Panc1 (cell line): ENCODE results near the gene AGPAT4.

ENCODE experiments used
- POLR2AphosphoS5 ChIP-seq: IDR thresholded peaks from 2 replicates; pipeline ENCODE4 v1.6.1; 2012; ENCODE audit warnings: mild to moderate bottlenecking, low read depth, low read length, moderate library complexity
- TF ChIP-seq, protein P1 (sequence below): fragments of 450-650 bp; IDR thresholded peaks from 2 replicates; pipeline ENCODE4 v1.5.1; 2017; ENCODE audit warnings: mild to moderate bottlenecking
- TF ChIP-seq, protein P2 (sequence below), 2 experiments: IDR thresholded peaks; 2 replicates each; pipeline ENCODE4 v1.6.1; 2011 to 2012; ENCODE audit warnings: low read depth in 2 of 2, control low read depth in 1 of 2, low read length in 1 of 2, mild to moderate bottlenecking in 1 of 2, moderate library complexity in 1 of 2; ENCODE audit not compliant: insufficient read depth in 1 of 2

DNA sequence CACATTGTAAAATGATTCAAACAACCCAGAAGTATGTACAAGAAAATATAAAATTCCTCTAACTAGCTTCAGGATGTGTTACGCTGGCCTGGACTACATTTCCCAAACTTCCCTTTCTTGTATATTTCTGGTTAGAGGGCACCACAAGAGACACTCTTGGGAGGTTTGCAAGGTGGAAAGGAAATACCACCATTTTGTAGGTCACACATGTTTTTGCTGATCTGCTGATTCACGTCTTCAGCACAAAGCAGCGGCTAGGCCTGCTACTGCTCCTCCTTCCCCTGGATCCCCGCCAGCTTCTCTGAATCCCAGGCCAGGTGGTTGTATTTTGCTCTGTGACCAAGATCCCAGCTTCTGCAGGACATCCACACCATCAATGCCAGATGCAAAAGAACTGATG is 104.2 kb downstream of the AGPAT4 start:
- TF ChIP-seq, protein P1, sequence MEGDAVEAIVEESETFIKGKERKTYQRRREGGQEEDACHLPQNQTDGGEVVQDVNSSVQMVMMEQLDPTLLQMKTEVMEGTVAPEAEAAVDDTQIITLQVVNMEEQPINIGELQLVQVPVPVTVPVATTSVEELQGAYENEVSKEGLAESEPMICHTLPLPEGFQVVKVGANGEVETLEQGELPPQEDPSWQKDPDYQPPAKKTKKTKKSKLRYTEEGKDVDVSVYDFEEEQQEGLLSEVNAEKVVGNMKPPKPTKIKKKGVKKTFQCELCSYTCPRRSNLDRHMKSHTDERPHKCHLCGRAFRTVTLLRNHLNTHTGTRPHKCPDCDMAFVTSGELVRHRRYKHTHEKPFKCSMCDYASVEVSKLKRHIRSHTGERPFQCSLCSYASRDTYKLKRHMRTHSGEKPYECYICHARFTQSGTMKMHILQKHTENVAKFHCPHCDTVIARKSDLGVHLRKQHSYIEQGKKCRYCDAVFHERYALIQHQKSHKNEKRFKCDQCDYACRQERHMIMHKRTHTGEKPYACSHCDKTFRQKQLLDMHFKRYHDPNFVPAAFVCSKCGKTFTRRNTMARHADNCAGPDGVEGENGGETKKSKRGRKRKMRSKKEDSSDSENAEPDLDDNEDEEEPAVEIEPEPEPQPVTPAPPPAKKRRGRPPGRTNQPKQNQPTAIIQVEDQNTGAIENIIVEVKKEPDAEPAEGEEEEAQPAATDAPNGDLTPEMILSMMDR: no peak
- no peak for TF ChIP-seq POLR2AphosphoS5
- TF ChIP-seq, protein P2, sequence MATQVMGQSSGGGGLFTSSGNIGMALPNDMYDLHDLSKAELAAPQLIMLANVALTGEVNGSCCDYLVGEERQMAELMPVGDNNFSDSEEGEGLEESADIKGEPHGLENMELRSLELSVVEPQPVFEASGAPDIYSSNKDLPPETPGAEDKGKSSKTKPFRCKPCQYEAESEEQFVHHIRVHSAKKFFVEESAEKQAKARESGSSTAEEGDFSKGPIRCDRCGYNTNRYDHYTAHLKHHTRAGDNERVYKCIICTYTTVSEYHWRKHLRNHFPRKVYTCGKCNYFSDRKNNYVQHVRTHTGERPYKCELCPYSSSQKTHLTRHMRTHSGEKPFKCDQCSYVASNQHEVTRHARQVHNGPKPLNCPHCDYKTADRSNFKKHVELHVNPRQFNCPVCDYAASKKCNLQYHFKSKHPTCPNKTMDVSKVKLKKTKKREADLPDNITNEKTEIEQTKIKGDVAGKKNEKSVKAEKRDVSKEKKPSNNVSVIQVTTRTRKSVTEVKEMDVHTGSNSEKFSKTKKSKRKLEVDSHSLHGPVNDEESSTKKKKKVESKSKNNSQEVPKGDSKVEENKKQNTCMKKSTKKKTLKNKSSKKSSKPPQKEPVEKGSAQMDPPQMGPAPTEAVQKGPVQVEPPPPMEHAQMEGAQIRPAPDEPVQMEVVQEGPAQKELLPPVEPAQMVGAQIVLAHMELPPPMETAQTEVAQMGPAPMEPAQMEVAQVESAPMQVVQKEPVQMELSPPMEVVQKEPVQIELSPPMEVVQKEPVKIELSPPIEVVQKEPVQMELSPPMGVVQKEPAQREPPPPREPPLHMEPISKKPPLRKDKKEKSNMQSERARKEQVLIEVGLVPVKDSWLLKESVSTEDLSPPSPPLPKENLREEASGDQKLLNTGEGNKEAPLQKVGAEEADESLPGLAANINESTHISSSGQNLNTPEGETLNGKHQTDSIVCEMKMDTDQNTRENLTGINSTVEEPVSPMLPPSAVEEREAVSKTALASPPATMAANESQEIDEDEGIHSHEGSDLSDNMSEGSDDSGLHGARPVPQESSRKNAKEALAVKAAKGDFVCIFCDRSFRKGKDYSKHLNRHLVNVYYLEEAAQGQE (IDR thresholded peaks at IDR 0.05; ENCODE audit: insufficient read depth in 1 of 2, low read depth in 2 of 2, low read length in 1 of 2): no peak
